ENCODE results near the gene BTF3. TPM values are rescaled to one million over a fixed set of nuclear protein-coding genes. Genes with fewer than 3 reads are reported as not detected.

BTF3 gene
- total and polyA plus RNA-seq, 2 donors (not counting 3 experiments of a cell fraction or from before 2014, with no cell fraction given), result 325 to 637 TPM

- no peaks in the 10 kb centered on the region for H3K9me3 ChIP-seq (replicated peaks; ENCODE audit: control insufficient read depth, insufficient read depth, low read length)
- DNase-seq (ENCODE audit: low read depth, low spot score) (peak; percentile 66), FAIRE-seq (peak; percentile 85)
- no TSS peak for BruUV-seq (replicated peaks)
- dilution Hi-C loops (cut with MboI; ENCODE audit: extremely low pct_ligation_motif_present, low sequenced_read_pairs) (no loop called here), intact Hi-C loops (cut with micrococcal nuclease) (loop anchor here (2.0 kb wide), 1 partner anchor 78 kb away; no protein-coding TSS in a partner anchor)
- peaks cover 7% of the 10 kb centered on the region for H3K4me1 ChIP-seq (ENCODE audit: control insufficient read depth, extremely low read depth, insufficient read depth, low read length)
- no peak within 1 kb of the TSS for H3K27ac ChIP-seq (ENCODE audit: insufficient read depth, low read depth, low read length)
- ChIA-PET POLR2A (interaction anchor here (0.6 kb wide), 1 partner anchor 1015 kb away, joined by 5 read pairs; no protein-coding TSS in a partner anchor), CTCF (interaction anchor here (1.0 to 5.4 kb wide), 9 partner anchors 15 to 232 kb away, joined by 3 to 277 read pairs (median 4); no protein-coding TSS in a partner anchor)
- TF ChIP-seq MYC (IDR thresholded peaks at IDR 0.05; ENCODE audit: low read depth, low read length) (no peak), JUN (IDR thresholded peaks at IDR 0.05; ENCODE audit: borderline replicate concordance, insufficient read depth, insufficient read length, low read depth) (no peak), FOS (IDR thresholded peaks at IDR 0.05; ENCODE audit: borderline replicate concordance, insufficient read depth, low read length) (no peak), MAX (IDR thresholded peaks at IDR 0.05; ENCODE audit: insufficient read depth, insufficient read length) (peak; percentile 43), EZH2 (IDR thresholded peaks at IDR 0.05; ENCODE audit: borderline replicate concordance, low read depth, low read length, severe bottlenecking) (peak; percentile 73), POLR2A (IDR thresholded peaks at IDR 0.05; ENCODE audit: low read depth, low read length) (no peak)
- no peaks in the 10 kb centered on the region for H4K20me1 ChIP-seq (replicated peaks; ENCODE audit: control insufficient read depth, extremely low read depth, insufficient read depth, low read length)
- peak within 1 kb of the TSS in 1 of 3 experiments; percentile 38 for H3K4me3 ChIP-seq (replicated peaks in 1 of 3; ENCODE audit: insufficient read depth in 1 of 3, low read depth in 1 of 3, low read length in 3 of 3)
- no peaks in the 10 kb centered on the region for H3K9me1 ChIP-seq (replicated peaks; ENCODE audit: control insufficient read depth, extremely low read depth, insufficient read depth, low read length)
- no peaks in the 10 kb centered on the region for H3K79me2 ChIP-seq (ENCODE audit: control insufficient read depth, insufficient read depth, low read length)
- H2AFZ ChIP-seq (ENCODE audit: low read depth, low read length), result peak within 1 kb of the TSS; percentile 70
- peak within 1 kb of the TSS; percentile 39 for H3K4me2 ChIP-seq (ENCODE audit: insufficient read depth, low read length)
- peaks cover 68 to 88% of the 10 kb centered on the region in 2 experiments for H3K27me3 ChIP-seq (ENCODE audit: control insufficient read depth in 2 of 2, insufficient read depth in 2 of 2, low read length in 2 of 2)
- H3K36me3 ChIP-seq (ENCODE audit: control insufficient read depth in 2 of 2, extremely low read depth in 1 of 2, insufficient read depth in 2 of 2, low read length in 2 of 2), result no peaks in the 10 kb centered on the region
- no peak within 1 kb of the TSS for H3K9ac ChIP-seq (replicated peaks; ENCODE audit: extremely low read depth, insufficient read depth, low read length)
Observed at GRCh38 chr5:73448463-73449136, 49.6 kb upstream of the BTF3 start, which contains the start of gene FOXD1. FOXD1 (minus strand) TSS chr5:73448777; CDS start chr5:73448362, 415 bp downstream.

- Histone ChIP-seq H3K9me1 (replicated peaks; ENCODE audit: control insufficient read depth, extremely low read depth, insufficient read depth, low read length) (no peaks in the 10 kb centered on the region), H2AFZ (ENCODE audit: low read depth, low read length) (no peak overlapping the region), H3K4me3 (replicated peaks in 1 of 3; ENCODE audit: insufficient read depth in 1 of 3, low read depth in 1 of 3, low read length in 3 of 3) (no peak overlapping the region), H3K27ac (ENCODE audit: insufficient read depth, low read depth, low read length) (no peak overlapping the region), H3K27me3 (ENCODE audit: control insufficient read depth in 2 of 2, insufficient read depth in 2 of 2, low read length in 2 of 2) (peaks cover 64 to 86% of the 10 kb centered on the region in 2 experiments), H3K4me1 (ENCODE audit: control insufficient read depth, extremely low read depth, insufficient read depth, low read length) (peaks cover 7% of the 10 kb centered on the region), H3K9ac (replicated peaks; ENCODE audit: extremely low read depth, insufficient read depth, low read length) (no peak overlapping the region), H4K20me1 (replicated peaks; ENCODE audit: control insufficient read depth, extremely low read depth, insufficient read depth, low read length) (no peaks in the 10 kb centered on the region), H3K36me3 (ENCODE audit: control insufficient read depth in 2 of 2, extremely low read depth in 1 of 2, insufficient read depth in 2 of 2, low read length in 2 of 2) (no peaks in the 10 kb centered on the region), H3K79me2 (ENCODE audit: control insufficient read depth, insufficient read depth, low read length) (no peaks in the 10 kb centered on the region), H3K9me3 (replicated peaks; ENCODE audit: control insufficient read depth, insufficient read depth, low read length) (no peaks in the 10 kb centered on the region), H3K4me2 (ENCODE audit: insufficient read depth, low read length) (no peak overlapping the region)
- dilution Hi-C loops (cut with MboI; ENCODE audit: extremely low pct_ligation_motif_present, low sequenced_read_pairs), result no loop called here
- ChIA-PET CTCF (interaction anchor here (1.9 to 5.4 kb wide), 3 partner anchors 225 to 366 kb away, joined by 15 to 277 read pairs (median 23); no protein-coding TSS in a partner anchor), POLR2A (no interaction called here)
- TF ChIP-seq POLR2AphosphoS5 (IDR thresholded peaks at IDR 0.05; ENCODE audit: insufficient read depth, low read depth, low read length) (no peak), EZH2 (IDR thresholded peaks at IDR 0.05; ENCODE audit: borderline replicate concordance, low read depth, low read length, severe bottlenecking) (peak; percentile 32), FOS (IDR thresholded peaks at IDR 0.05; ENCODE audit: borderline replicate concordance, insufficient read depth, low read length) (no peak), POLR2A (IDR thresholded peaks at IDR 0.05; ENCODE audit: low read depth, low read length) (no peak)
- no peak for FAIRE-seq
- BruUV-seq (replicated peaks), result no TSS peak
- intact Hi-C loops (cut with micrococcal nuclease), result loop anchor here (2.0 to 5.0 kb wide), 2 partner anchors 149 to 493 kb away; partner anchors contain the start of gene FCHO2
- no peak for DNase-seq (ENCODE audit: low read depth, low spot score)
Observed at GRCh38 chr5:73450137-73450536, 48.1 kb upstream of the BTF3 start.

Data from endothelial cell of umbilical vein (primary cell).